ENCODE measurements around the gene CACFD1. TPM values are rescaled to one million over a fixed set of nuclear protein-coding genes. Genes with fewer than 3 reads are reported as not detected.

CACFD1 gene
- total and polyA plus RNA-seq, 2 of the 4 experiments (the other 2 are of a cell fraction): 2.0 to 6.6 TPM

DNA sequence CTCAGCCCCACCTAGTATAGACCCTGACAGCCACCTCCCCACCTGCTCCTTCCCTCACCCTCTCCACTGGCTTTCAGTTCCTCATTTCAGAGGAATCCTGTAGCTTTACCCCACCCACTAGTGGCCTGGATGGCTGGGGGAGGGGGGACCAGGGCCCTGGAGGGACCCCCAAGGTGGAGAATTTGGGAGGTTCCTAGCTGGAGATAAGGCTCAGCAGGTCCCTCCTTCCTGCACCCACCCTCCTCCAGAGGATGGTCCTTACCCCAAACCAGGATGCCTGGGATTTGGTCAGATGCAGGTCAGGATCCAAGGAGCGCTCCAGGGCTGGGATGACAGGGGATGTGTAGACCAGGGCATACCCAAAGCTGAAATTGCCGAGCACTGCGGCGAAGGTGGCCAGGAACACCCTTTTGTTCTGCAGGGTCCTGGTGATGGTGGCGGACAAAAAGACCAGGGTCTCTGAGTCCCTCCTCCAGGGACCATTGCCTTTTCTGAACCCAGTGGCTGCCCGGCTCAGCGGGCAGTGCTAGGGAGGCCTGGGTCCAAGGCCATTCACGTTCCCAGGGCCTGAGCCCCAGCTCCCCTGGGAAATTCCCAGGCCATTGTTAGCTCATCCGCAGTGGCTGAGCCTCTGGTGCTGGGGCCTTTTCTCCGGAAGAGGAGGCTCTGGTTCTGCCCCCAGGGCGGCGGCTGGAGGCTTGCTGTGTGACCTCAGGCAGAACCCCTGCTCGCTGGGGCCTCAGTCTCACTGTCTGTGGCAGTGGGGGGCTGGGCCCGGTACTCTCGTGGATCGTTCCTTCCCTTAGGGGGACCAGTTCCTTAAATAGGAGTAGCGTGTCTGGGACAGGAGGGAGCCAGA is 18.4 kb downstream of the CACFD1 start (continued):
- TF ChIP-seq RCOR1 (IDR thresholded peaks at IDR 0.05; ENCODE audit: insufficient replicate concordance, low read length): no peak
- TF ChIP-seq CEBPB (IDR thresholded peaks at IDR 0.05; ENCODE audit: low read depth, low read length): no peak

Data from IMR-90 (cell line).